GM12874 (cell line): ENCODE results near the gene CADM1.

Experiments used
- TF ChIP-seq, protein P1 (sequence below): IDR thresholded peaks from 2 replicates; pipeline ENCODE4 v1.5.1; 2011; ENCODE audit warnings: low read depth, mild to moderate bottlenecking, control low read depth, low read length, moderate library complexity; ENCODE audit not compliant: insufficient read depth

CADM1 gene

DNA sequence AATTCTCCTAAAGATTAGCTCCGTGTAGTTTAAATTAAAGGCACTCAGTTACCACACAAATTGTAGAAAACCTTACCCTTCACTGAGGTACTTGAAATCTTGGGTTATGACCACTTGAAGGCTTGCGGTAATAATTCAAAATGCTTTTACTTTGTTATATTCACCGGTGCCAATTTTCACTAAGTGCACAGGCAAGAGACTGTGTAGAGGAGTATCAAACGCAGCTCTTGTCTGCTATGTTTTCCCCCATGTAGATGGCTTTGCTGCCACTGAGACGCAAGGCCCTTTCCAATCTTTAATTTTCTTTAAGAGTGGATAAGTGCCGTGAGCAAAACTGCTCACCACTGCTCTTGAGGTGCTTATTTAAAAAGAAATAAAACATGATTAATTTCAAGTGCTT, 155.8 kb downstream of the CADM1 start:
- TF ChIP-seq, protein P1, sequence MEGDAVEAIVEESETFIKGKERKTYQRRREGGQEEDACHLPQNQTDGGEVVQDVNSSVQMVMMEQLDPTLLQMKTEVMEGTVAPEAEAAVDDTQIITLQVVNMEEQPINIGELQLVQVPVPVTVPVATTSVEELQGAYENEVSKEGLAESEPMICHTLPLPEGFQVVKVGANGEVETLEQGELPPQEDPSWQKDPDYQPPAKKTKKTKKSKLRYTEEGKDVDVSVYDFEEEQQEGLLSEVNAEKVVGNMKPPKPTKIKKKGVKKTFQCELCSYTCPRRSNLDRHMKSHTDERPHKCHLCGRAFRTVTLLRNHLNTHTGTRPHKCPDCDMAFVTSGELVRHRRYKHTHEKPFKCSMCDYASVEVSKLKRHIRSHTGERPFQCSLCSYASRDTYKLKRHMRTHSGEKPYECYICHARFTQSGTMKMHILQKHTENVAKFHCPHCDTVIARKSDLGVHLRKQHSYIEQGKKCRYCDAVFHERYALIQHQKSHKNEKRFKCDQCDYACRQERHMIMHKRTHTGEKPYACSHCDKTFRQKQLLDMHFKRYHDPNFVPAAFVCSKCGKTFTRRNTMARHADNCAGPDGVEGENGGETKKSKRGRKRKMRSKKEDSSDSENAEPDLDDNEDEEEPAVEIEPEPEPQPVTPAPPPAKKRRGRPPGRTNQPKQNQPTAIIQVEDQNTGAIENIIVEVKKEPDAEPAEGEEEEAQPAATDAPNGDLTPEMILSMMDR: no peak

DNA sequence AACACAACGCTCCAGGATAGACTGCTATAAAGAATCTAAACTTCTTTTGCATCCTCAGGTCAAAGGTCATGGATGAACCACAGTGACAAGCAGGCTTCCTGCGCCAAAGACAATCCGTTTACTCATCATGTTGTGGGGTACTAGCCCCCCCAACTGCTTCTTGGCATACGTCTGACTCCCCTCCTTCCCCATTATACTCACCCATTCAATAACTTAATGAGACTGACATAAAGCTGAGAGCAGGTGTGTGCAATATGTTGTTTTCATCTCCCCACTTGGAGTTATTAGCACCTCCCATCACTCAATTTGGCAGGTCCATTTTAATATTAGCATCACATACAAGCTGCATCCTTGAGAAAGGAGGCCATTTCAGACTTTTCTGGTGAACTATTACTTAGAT, 157.1 kb downstream of the CADM1 start:
- TF ChIP-seq, protein P1: no peak

DNA sequence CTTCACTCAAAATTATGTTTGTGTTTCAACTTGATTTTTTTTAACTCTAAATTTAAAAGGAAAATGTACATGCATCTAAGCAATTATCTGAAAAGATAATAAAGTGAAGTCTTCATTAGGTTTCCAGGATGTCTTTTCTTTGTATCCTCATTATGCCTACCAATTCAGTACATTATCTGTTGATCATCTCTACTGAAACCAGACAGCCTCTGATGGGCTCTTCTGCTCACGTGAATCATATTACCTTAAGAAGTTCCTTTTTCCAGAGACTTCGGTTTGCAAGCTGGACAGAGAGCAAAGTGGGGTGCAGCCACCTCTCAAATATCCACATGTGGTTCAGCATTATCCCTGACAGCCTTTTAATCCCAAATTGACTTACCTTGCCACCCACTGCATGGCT, 158.4 kb downstream of the CADM1 start:
- TF ChIP-seq, protein P1: no peak

DNA sequence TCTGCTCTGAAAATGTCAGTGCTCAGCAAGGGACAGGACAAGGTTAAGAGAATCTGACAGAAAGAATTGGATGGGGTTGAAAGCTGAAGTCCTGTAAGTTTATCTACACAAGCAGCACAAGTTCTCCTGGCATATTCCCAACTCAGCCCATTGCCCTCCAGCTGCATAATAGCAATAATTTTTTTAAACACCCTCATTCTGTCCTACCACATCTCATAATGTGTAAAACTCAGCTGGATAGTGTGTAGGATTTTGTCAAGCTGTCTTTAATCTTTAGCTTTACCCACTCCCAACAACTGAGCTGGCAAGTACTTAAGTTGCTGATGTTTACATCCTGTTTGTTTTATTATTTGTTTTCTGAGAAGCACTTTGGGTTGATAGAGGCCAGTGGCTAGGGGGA, 158.9 kb downstream of the CADM1 start:
- TF ChIP-seq, protein P1: no peak

DNA sequence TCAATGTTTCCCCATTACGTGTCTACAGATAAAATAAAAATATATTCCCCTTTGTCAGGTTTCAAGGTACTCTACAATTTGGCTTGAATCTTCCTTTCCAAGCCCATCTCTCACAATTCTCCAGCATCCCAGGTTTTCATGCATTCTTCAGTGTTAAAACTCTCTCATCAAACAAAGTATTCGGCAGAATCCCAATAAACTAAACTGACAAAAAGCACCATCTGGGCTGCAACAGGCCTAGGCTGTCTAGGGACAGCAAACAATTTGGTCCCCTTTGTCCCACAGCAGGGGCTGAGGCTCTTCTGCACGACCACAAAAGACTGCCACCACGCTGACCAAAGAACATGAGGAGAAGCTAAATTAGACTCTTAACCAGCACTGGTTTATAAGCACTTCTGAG, 159.4 kb downstream of the CADM1 start:
- TF ChIP-seq, protein P1: no peak

DNA sequence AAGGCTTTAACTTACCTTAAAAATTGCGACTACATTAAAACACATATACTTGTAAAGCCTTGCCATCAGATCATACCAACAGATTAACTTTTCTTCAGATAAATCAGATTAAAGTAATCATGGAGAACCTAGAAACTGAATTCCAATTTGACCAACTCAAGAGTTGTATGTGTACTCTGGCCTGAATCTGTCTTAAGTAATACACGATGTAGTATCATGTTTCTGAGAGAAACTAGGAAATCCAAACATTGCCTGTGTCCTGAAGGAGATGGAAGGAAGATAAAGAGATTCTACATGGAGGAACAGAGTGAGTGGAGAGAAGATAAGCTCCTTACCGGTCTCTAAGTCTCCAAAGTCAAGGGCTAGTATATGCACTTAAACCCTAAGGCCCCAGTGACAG, 162.1 kb downstream of the CADM1 start:
- TF ChIP-seq, protein P1: no peak

DNA sequence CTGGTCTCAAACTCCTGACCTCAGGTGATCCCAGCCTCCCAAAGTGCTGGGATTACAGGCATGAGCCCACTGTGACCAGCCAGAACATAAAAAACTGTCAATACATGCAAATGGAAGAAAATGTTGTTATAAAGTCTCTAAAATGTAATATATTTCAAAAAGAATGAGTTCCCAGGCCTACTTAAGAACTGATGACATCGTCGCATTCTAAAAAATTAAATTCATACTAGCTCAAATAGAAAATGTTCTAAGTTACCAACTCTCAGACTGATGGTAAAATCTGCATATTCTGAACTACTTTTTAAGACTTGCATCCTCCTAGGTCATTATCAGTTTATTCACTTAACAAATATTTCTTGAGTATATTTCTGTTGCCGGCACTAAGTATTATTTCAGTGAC, 163.3 kb downstream of the CADM1 start:
- TF ChIP-seq, protein P1: no peak

DNA sequence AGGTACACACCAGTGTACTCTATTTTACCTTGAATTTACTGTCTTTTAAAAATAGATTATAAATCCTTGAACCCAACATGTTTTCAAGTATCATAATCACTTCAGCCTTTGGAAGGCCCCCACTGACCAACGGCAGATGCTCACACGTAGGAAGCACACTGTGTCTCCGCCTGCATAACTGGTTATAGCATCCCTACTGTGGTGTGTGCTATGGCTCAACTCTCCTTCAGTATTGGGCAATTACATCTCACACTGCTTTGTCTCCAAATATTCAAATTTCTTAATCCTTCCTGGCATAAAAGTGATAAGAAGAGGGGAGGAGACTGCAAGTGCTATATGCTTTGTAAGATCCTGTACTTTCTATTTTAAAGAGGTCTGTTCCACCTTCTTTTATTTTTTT, 165.7 kb downstream of the CADM1 start:
- TF ChIP-seq, protein P1: no peak
